Cardiac septum (tissue), 1 donor: ENCODE measurements around the gene MRPL28. TPM values are rescaled to one million over a fixed set of nuclear protein-coding genes. Genes with fewer than 3 reads are reported as not detected.
A peak's percentile ranks its signal among the peaks of the same experiment; 100 is the strongest.
"Not testable (repeated sequence)": the region's sequence is repeated elsewhere in the genome, so short reads cannot be mapped to it uniquely, and the experiment has no call there.

Source experiments
- DNase-seq: peaks from one replicate; pipeline ENCODE4 v3.0.0-alpha.2; 2020; ENCODE audit warnings: low spot score
- intact Hi-C: fragments of 100-400 bp; cut with DNase I; formaldehyde crosslinking; loops from one replicate; pipeline ENCODE4 v1.14.0; 2022
- long read RNA-seq: library from polyadenylated mRNA; unstranded; transcript quantifications from one replicate; pipeline ENCODE4 v2.0.0, GENCODE V29; 2021
- total RNA-seq: library from RNA; stranded (reverse); fragmentation: NEBNext Ultra II Directional; extraction: Animal tissue kit (Norgen Biotek cat#: 25700); gene quantifications from one replicate; pipeline ENCODE4 v1.2.1, GENCODE V29; 2021
- donor health status: DM: no; HTN: no; CAD: no.

The MRPL28 gene
- 60.1 TPM for total RNA-seq
- long read RNA-seq, transcript MRPL28-201 (6 exons, 1,098 nt) = major isoform, 43 of 69 reads
- long read RNA-seq, partial matches to known transcripts = 22 of 69 reads
- long read RNA-seq, other reads (novel, unspliced or antisense) = 1 of 69 reads

- intact Hi-C loops = no loop called here
- peak; percentile 96 for DNase-seq
Measured at GRCh38 chr16:370443-370842, at the start of gene MRPL28. Gene MRPL28 (minus strand): TSS chr16:370538. CDS start chr16:370218, 320 bp downstream.

- intact Hi-C loops, DNase-seq: not testable (repeated sequence)
Measured at GRCh38 chr16:415170-415498, 44.8 kb upstream of the MRPL28 start.

- intact Hi-C loops = no loop called here
- DNase-seq = no peak
Measured at GRCh38 chr16:414395-415169, 44.2 kb upstream of the MRPL28 start.

- intact Hi-C loops = no loop called here
- no peak for DNase-seq
Measured at GRCh38 chr16:411576-412265, 41.4 kb upstream of the MRPL28 start.

- no peak for DNase-seq
- intact Hi-C loops = no loop called here
Measured at GRCh38 chr16:410516-411178, 40.3 kb upstream of the MRPL28 start.

DNA sequence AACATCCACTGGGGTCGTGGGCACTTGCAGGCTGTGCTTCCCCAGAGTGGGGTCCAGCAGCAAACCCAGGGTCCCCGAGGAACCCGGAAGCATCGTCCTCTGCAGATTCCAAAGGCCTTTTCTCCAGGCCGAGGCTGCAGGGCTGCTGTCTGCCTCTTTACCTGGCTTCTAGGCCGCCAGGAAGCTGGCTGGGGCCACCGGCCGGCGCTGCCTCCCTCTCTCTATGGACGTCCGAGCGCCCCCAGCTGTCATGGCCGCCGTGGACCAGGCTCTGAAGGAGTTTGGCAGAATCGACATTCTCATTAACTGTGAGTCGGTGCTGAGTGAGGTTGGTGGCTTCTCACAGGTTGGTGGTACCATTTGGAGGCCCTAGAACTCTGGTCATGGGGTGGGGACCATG, 36.9 kb upstream of the MRPL28 start:
- intact Hi-C loops = no loop called here

GRCh38 chr16:405548-406506, 35.5 kb upstream of the MRPL28 start:
- intact Hi-C loops = no loop called here
- no peak for DNase-seq

More for the DNA sequence above, 36.9 kb upstream of the MRPL28 start:
- no peak for DNase-seq

- intact Hi-C loops = no loop called here
Measured at GRCh38 chr16:404971-405486, 34.7 kb upstream of the MRPL28 start.

GRCh38 chr16:401468-402348, 31.4 kb upstream of the MRPL28 start, which contains the start of gene DECR2:
Gene DECR2 (plus strand): TSS chr16:401885. CDS start chr16:401964, 79 bp downstream.
- intact Hi-C loops = loop anchor here (2.0 kb wide), 1 partner anchor 23 kb away; the partner anchor contains the start of gene RAB11FIP3

More at GRCh38 chr16:404971-405486, 34.7 kb upstream of the MRPL28 start:
- DNase-seq = no peak

DNA sequence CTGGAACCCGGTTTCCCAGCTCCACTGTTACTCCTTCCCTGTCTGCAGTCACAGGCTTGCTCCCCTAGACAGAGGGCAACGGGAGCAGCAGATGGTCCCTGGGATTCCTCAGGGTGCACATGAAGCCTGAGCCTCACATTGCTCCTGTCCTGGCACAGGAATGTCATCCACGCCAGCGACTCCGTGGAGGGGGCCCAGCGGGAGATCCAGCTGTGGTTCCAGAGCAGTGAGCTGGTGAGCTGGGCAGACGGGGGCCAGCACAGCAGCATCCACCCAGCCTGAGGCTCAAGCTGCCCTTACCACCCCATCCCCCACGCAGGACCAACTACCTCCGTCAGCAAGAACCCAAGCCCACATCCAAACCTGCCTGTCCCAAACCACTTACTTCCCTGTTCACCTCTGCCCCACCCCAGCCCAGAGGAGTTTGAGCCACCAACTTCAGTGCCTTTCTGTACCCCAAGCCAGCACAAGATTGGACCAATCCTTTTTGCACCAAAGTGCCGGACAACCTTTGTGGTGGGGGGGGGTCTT, 29.8 kb upstream of the MRPL28 start:
- intact Hi-C loops = loop anchor here (2.0 kb wide), 1 partner anchor 25 kb away; the partner anchor contains the start of gene RAB11FIP3
- no peak for DNase-seq

More at GRCh38 chr16:401468-402348, 31.4 kb upstream of the MRPL28 start, which contains the start of gene DECR2:
- peak; percentile 99 for DNase-seq

DNA sequence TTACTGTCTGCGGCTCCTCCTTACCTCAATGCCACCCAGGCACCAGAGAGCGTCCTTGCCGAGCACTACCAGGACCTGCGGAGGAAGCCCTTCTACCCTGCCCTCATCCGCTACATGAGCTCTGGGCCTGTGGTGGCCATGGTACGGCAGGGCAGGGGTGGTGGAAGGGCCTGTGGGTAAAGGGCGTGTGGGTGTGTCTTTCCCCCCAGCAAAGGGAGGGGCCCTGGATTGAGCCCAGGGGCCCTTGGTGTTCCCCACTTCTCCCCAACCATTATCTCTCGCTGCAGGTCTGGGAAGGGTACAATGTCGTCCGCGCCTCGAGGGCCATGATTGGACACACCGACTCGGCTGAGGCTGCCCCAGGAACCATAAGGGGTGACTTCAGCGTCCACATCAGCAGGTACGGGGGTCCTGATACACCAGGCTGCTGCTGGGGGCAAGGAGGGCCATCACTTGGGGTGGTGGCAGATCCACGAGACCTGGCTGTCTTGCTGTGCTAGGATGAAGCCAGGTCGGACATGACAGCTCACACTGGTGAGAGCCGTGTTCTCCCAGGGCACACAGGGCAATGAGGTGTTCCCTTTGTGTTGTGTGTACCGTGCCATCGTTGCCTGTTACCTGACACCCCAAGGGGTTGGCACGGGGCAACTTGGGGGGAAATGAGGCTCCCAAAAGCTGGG, 29.1 kb upstream of the MRPL28 start:
- DNase-seq = no peak
- intact Hi-C loops = loop anchor here (2.0 kb wide), 1 partner anchor 25 kb away; the partner anchor contains the start of gene RAB11FIP3

DNA sequence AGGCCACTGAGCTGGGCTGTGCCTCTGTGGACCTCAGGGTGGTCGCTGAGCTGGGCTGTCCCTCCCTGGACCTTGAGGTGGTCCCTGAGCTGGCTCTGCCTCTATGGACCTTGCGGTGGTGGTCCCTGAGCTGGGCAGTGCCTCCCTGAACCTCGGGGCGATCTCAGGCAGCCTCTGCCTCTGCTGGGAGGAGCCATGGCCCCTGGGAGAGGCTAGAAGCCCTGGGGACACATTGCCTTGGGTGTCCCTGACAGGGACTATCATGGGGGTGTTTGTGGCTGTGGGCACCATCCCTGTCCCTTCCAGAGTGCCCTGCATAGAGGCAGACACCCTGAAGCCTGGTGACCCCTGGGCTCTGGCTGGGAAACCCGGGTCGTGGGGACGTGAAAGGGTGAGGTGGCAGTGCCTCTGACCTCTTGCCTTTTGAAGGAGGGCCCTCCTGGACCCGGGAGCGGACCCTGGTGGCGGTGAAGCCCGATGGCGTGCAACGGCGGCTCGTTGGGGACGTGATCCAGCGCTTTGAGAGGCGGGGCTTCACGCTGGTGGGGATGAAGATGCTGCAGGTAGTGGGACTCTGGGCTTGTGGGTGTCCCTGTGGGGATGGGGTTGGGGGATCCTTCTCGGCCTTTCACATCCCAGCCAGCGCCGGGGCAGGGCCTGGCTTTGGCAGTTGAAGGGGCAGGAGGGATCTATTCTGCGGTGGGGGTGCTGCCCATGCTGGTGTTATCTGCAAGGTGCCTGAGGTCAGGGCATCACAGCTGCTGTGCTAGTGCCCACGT, 28.4 kb upstream of the MRPL28 start:
- intact Hi-C loops = no loop called here
- no peak for DNase-seq

GRCh38 chr16:397736-398332, 27.5 kb upstream of the MRPL28 start:
- no peak for DNase-seq
- intact Hi-C loops = no loop called here

- intact Hi-C loops = no loop called here
- DNase-seq = no peak
Measured at GRCh38 chr16:397135-397661, 26.9 kb upstream of the MRPL28 start, which contains the start of gene NME4. Gene NME4 (plus strand): TSS chr16:397199. CDS start chr16:397223, 24 bp downstream.

DNA sequence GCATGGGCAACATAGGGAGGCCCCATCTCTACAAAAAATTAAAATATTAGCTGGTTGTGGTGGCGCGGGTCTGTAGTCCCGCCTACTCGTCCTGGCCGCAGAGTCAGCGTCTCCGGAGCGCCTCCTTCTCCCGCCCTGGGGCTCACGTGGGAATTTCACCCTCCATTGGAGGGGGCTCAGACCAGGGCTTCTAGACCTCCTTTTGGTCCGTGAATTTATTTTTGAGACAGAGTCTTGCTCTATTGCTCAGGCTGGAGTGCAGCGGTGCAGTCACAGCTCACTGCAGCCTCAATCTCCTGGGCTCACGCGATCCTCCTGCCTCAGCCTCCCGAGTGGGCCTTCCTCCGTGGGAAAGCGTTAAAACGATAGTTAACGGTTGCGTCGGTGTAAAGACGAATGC, 26.3 kb upstream of the MRPL28 start:
- DNase-seq = no peak
- intact Hi-C loops = no loop called here
